Heart left ventricle (tissue), 16 donors: Measurements from ENCODE around the gene POC1A. TPM values are rescaled to one million over a fixed set of nuclear protein-coding genes. Genes with fewer than 3 reads are reported as not detected.
A peak's percentile ranks its signal among the peaks of the same experiment; 100 is the strongest.

Experiments
- ATAC-seq, 4 donors: fragments of 200-7000 bp; cut with Tn5 transposase; one replicate each; pipeline ENCODE4 v1.9.1; 2020 to 2022; ENCODE audit warnings: moderate library complexity in 4 of 4, mild to moderate bottlenecking in 3 of 4, moderate number of reproducible peaks in 1 of 4
- DNase-seq, 5 donors: peaks; one replicate each; pipeline ENCODE4 v3.0.0-alpha.2; 2020
- H3K27ac ChIP-seq, 12 donors: fragments of 200-600 bp; sonication (generic) in 4 of 12; one replicate each; pipeline versions ENCODE4 v1.5.0 to v1.8.0; 2016 to 2022; ENCODE audit warnings: mild to moderate bottlenecking in 2 of 12
- H3K27me3 ChIP-seq, 9 donors: fragments of 200-600 bp; sonication (generic) in 2 of 9; one replicate each; pipeline versions ENCODE4 v1.5.1 to v1.8.0; 2016 to 2022; ENCODE audit warnings: mild to moderate bottlenecking in 3 of 9
- H3K36me3 ChIP-seq, 9 donors: fragments of 200-600 bp; sonication (generic) in 2 of 9; one replicate each; pipeline versions ENCODE4 v1.5.0 to v1.8.0; 2018 to 2022; ENCODE audit warnings: mild to moderate bottlenecking in 2 of 9
- H3K4me1 ChIP-seq, 12 donors: fragments of 200-600 bp; sonication (generic) in 4 of 12; one replicate each; pipeline versions ENCODE4 v1.5.0 to v1.8.0; 2016 to 2022; ENCODE audit warnings: mild to moderate bottlenecking in 3 of 12
- H3K4me3 ChIP-seq, 12 donors: fragments of 200-600 bp; sonication (generic) in 4 of 12; one replicate each; pipeline versions ENCODE4 v1.5.0 to v1.8.0; 2017 to 2022; ENCODE audit warnings: mild to moderate bottlenecking in 9 of 12, moderate library complexity in 4 of 12
- H3K9me3 ChIP-seq, 12 donors: fragments of 200-600 bp; sonication (generic) in 4 of 12; one replicate each; pipeline versions ENCODE4 v1.5.0 to v1.8.0; 2016 to 2022; ENCODE audit warnings: mild to moderate bottlenecking in 1 of 12
- POLR2A ChIP-seq, 2 donors: fragments of 450-650 bp; IDR thresholded peaks; one replicate each; pipeline ENCODE4 v1.6.1; 2017; ENCODE audit warnings: antibody characterized with exemption in 2 of 2, mild to moderate bottlenecking in 2 of 2, moderate library complexity in 2 of 2
- WGBS, 4 donors: extraction: QIAGEN DNeasy Blood & Tissue Kit in 2 of 4; methylation state at CpG; one replicate each; pipeline versions ENCODE4 v1.1.5 to v1.1.7; 2013 to 2018; 5-methylcytosine and 5-hydroxymethylcytosine counted together
- intact Hi-C, 10 donors: fragments of 100-400 bp; cut with DNase I; formaldehyde crosslinking; loops; one replicate each; pipeline versions ENCODE4 v1.11.1 to v1.14.2; 2022
- polyA plus RNA-seq, 2 donors: library from polyadenylated mRNA; stranded (reverse); fragments of 200-250 nt; gene quantifications; one replicate each; pipeline ENCODE4 v1.2.3, GENCODE V29; 2013
- total RNA-seq, 9 donors: library from RNA; depleted of rRNA in 2 of 9; stranded (reverse); fragments of >200 nt in 2 of 9; fragmentation: NEBNext Ultra II Directional in 3 of 9; extraction: Animal tissue kit (Norgen Biotek cat#: 25700) in 3 of 9; gene quantifications; one replicate each; pipeline versions ENCODE4 v1.1.0 to v1.2.4, GENCODE V29; 2016 to 2023
- TF ChIP-seq, protein P1 (sequence below), 12 donors: fragments of 200-600 bp; sonication (generic) in 4 of 12; IDR thresholded peaks; one replicate each; pipeline versions ENCODE4 v1.5.0 to v1.8.0; 2018 to 2022; ENCODE audit warnings: antibody characterized with exemption in 12 of 12, mild to moderate bottlenecking in 5 of 12
- donor health status: ischemic (EF 13 %, LVEDD 7.1; RV severe dilation, severe dysfunction).
- donor health status: healthy with polysubstance abuse.
- donor health status: DM: no; HTN: yes; CAD: no.
- donor health status: DM: no; HTN: no; CAD: no.
- donor health status: ischemic (EF 25% LVEDD 6.9; RV normal size, moderate dysfunction).
- donor health status: ischemic (EF 25% LVEDD 5.7; RV mildly dilated, moderate dysfunction).
- donor health status: healthy.
- donor health status: DM: yes; HTN: yes; CAD: no.
- donor health status: ischemic (EF 35%, LVEDD 5.7; RV mildly dilated, moderate dysfunction).
- donor health status: nonischemic (EF 11% LVEDD 7.7; RV severe dilation, severe dysfunction).
- donor health status: DM: yes; HTN: yes; CAD: no.
- donor health status: PGD.
- donor health status: ischemic (EF 29% LVEDD 5.4; RV normal size, mild dysfunction).
- donor health status: nonischemic (EF 23%, LVEDD 6.1; RV moderate dilation, normal function).

POC1A gene
- total and polyA plus RNA-seq, 11 donors, result 0.50 to 5.2 (median 1.4) TPM

DNA sequence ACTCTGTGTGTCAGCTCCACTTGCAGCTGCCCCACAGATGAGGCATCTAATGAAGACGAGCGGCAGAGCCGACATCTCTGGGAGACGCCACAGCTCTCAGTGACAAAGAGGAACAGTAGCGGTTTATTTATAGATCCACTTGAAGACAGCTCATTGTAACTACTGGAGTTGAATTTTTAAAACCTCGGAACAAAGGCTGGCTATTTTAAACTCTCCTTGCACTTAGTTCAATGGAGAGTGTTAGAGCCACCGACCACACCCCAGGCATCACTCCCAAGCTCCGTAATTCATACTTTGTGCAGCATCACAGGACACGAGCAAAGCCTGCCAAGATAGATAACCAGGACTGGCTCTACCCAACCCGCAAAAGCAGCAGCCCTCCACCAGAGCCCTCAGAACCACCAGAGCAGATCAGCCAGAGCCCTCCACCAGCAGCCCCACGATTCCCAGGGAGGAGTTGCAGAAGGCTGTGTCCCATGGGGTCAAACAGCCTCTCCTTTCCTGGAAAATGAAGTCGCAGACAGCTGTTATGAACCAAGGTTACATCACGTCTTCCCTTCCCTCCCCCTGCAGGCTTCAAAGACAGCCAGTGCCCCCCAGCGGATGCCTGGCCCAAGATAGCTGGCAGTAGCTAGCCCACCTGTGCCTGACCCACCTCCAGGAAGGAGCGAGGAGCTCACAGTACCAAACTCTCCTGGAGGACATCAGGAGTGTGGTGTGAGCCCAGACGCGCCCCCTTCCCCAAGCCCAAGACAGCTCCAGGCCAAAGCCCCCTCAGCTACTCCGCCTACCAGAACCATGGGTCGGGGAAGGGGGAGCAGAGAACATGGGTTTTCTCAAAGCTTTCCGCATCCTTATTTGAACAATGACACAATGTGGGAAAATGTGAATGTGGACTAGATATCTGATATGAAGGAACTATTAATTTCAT, 45.7 kb downstream of the POC1A start:
- no peaks in the 10 kb centered on the region for H3K9me3 ChIP-seq
- no peaks in the 10 kb centered on the region for H3K36me3 ChIP-seq
- DNase-seq, result peak; percentile 67 to 79 (median 73)
- intact Hi-C loops, result loop anchor here in 5 of 10 donors (2.0 to 5.0 kb wide), 3 partner anchors 36 to 52 kb away; partner anchors contain the start of gene DUSP7 (in 5 of the 5)
- H3K4me3 ChIP-seq, result peak overlapping the region in 9 of 12 donors; percentile 4 to 37 (median 29)
- 20 to 29% (median 25%) methylated on average over 19 to 20 of the region's 20 CpGs for WGBS, 4 donors
- peak; percentile 66 to 88 (median 81) for ATAC-seq
- TF ChIP-seq POLR2A (IDR thresholded peaks at IDR 0.05), result no peak
- TF ChIP-seq, protein P1, sequence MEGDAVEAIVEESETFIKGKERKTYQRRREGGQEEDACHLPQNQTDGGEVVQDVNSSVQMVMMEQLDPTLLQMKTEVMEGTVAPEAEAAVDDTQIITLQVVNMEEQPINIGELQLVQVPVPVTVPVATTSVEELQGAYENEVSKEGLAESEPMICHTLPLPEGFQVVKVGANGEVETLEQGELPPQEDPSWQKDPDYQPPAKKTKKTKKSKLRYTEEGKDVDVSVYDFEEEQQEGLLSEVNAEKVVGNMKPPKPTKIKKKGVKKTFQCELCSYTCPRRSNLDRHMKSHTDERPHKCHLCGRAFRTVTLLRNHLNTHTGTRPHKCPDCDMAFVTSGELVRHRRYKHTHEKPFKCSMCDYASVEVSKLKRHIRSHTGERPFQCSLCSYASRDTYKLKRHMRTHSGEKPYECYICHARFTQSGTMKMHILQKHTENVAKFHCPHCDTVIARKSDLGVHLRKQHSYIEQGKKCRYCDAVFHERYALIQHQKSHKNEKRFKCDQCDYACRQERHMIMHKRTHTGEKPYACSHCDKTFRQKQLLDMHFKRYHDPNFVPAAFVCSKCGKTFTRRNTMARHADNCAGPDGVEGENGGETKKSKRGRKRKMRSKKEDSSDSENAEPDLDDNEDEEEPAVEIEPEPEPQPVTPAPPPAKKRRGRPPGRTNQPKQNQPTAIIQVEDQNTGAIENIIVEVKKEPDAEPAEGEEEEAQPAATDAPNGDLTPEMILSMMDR (IDR thresholded peaks at IDR 0.05), result peak; percentile 20 to 73 (median 52)
- peaks cover 4 to 40% (median 36%) of the 10 kb centered on the region in 12 donors for H3K4me1 ChIP-seq
- H3K27me3 ChIP-seq, result no peaks in the 10 kb centered on the region
- peak overlapping the region in 11 of 12 donors; percentile 45 to 85 (median 75) for H3K27ac ChIP-seq

DNA sequence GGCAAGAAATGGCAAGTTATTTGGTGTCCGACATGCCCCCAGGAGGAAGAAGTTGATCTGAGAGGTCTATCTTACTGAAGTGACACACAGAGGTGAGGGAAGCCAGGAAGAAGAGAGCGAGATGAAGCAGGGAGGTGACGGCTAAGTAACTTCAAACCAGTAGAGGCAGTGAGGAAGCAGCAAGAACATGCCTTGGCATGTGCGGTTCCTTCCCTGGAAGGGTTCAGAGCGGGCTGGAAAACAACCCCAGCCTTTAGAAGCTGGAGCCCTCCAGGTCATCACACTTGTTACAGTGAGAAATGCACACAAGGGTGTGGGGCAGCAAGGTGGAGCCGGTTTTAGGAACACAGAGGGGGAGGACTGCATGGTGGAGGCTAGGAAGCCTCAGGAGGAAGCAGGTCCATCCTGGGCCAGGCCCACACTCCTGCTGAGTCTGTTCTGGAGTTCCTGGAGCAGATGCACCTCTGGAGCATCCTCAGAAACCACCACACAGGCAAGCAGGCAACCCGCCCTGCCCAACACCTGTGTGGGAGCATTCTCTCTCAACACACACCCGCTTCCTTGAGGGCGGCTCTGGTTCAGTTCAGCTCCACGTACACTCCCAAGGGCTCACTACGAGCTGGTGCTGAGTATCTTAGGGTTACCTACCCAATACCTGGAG, 47.1 kb downstream of the POC1A start:
- Histone ChIP-seq H3K4me3 (no peak overlapping the region), H3K27ac (peak overlapping the region in 7 of 12 donors; percentile 63 to 85 (median 78)), H3K4me1 (peaks cover 4 to 40% (median 36%) of the 10 kb centered on the region in 12 donors), H3K36me3 (no peaks in the 10 kb centered on the region), H3K9me3 (peaks cover 0 to 3% (median 0%) of the 10 kb centered on the region in 12 donors), H3K27me3 (no peaks in the 10 kb centered on the region)
- no peak for TF ChIP-seq POLR2A (IDR thresholded peaks at IDR 0.05)
- TF ChIP-seq, protein P1 (IDR thresholded peaks at IDR 0.05), result no peak
- 93 to 95% (median 94%) methylated on average over 11 of the region's 11 CpGs for WGBS, 4 donors
- DNase-seq, result peak in 2 of 5 donors; percentile 24 to 40
- intact Hi-C loops, result loop anchor here in 3 of 10 donors (5.0 kb wide), 2 partner anchors 35 to 50 kb away; partner anchors contain the start of gene DUSP7 (in 2 of the 3)
- no peak for ATAC-seq

DNA sequence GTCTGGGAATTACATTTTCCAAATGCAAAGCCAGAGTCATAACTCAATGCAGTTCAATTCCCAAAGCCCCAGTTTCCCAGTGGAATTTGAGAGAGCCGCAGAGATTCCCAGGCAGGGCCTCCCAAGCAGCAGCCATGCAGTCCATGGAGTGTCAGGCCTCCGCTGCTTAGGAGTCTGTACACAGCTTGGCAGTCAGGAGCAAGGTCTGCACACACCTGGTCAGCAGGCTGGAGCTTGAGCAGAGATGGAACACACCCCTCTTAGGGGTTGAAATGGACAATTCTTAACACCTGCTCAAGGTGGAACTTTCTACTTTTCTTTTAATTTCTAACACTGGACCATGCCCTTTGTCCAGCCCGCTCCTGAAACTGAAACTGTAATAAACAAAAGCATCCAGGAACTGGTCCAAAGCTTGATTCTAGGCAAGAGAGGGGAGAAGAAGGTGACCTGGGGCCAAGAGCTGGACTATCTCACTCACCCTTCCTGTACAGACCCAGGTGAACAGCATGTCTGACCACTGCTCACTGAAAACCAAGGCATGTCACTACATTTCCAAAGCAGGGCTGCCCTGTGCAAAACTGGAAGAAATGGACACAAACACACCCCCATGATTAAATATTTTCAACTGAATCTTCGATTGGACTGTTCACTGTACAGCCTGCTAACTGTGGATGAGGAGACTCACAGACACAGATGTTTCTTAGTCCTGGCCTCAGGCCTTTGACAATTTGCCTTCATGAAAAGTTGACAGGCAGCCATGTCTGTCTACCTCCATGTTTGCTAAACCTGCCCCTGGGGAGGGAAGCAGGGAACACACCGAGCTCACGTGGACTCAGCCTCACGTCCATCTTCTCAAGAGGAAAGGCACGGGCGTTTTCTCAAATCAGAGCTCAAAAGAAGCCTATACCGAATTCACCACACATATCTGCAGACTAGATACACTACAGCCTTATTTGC, 49.3 kb downstream of the POC1A start:
- ATAC-seq (no peak), DNase-seq (peak in 2 of 5 donors; percentile 9 to 26)
- Histone ChIP-seq H3K27me3 (no peaks in the 10 kb centered on the region), H3K4me3 (no peak overlapping the region), H3K4me1 (peaks cover 4 to 28% (median 24%) of the 10 kb centered on the region in 12 donors), H3K9me3 (peaks cover 0 to 20% (median 4%) of the 10 kb centered on the region in 12 donors), H3K36me3 (no peaks in the 10 kb centered on the region), H3K27ac (no peak overlapping the region)
- WGBS, 4 donors, result 92 to 98% (median 95%) methylated on average over 10 of the region's 10 CpGs
- intact Hi-C loops, result loop anchor here in 3 of 10 donors (5.0 kb wide), 2 partner anchors 33 to 48 kb away; partner anchors contain the start of gene DUSP7 (in 2 of the 3)
- TF ChIP-seq POLR2A (IDR thresholded peaks at IDR 0.05), result no peak
- TF ChIP-seq, protein P1 (IDR thresholded peaks at IDR 0.05), result no peak
